IPS-18a (cell line): Measurements from ENCODE around the gene PDE6B.

ENCODE experiments used
- H3K27ac ChIP-seq: one replicate; pipeline ENCODE4 v1.5.1; 2013; ENCODE audit warnings: low read length
- H3K27me3 ChIP-seq: one replicate; pipeline ENCODE4 v1.6.1; 2013; ENCODE audit warnings: mild to moderate bottlenecking, low read length; ENCODE audit not compliant: control insufficient read depth, insufficient read depth
- H3K36me3 ChIP-seq: one replicate; pipeline ENCODE4 v1.6.1; 2013; ENCODE audit warnings: low read depth, low read length; ENCODE audit not compliant: control insufficient read depth
- H3K4me1 ChIP-seq: one replicate; pipeline ENCODE4 v1.6.1; 2013; ENCODE audit warnings: low read depth, low read length; ENCODE audit not compliant: control insufficient read depth
- H3K4me3 ChIP-seq: one replicate; pipeline ENCODE4 v1.5.1; 2013; ENCODE audit warnings: low read length
- H3K9ac ChIP-seq: one replicate; pipeline ENCODE4 v1.6.1; 2013; ENCODE audit warnings: mild to moderate bottlenecking, low read length, moderate library complexity
- H3K9me3 ChIP-seq: one replicate; pipeline ENCODE4 v1.6.1; 2013; ENCODE audit warnings: low read depth, low read length; ENCODE audit not compliant: control insufficient read depth

The PDE6B gene

DNA sequence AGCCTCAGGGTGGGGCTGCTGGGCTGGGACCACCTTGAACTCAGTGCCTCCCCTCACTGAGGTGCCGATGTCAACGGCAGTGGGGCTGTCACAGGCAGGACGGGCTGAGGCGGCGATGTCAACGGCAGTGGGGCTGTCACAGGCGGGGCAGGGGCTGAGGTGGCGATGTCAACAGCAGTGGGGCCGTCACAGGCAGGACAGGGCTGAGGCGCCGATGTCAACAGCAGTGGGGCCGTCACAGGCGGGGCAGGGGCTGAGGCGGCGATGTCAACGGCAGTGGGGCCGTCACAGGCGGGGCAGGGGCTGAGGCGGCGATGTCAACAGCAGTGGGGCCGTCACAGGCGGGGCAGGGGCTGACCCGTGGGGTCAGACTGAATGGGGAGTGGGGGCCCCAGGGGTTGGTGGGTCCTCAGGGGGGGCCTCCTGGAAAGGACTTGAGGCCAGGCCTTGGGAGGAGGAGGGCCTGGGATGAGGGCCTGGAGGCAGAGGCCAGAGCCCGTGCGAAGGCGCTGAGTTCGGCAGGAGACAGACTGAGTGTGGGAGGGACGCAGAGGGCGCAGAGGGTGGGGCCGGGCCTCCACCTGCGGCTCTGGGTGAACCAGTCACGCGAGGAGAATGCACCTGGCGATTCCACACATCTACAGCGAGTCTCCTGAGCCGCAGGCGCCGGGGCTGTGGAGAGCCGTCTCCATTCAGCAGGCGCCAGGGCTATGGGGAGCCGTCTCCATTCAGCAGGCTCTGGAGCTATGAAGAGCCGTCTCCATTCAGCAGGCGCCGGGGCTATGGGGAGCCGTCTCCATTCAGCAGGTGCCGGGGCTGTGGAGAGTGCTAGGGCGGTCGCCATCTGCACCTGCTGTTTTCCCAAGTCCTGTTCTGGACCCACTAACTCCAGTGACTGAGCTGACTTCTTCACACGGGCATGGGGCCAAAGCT lies 25.8 kb downstream of the PDE6B start:
- H3K27ac ChIP-seq, result no peak overlapping the region
- H3K27me3 ChIP-seq, result no peaks in the 10 kb centered on the region
- peaks cover 3% of the 10 kb centered on the region for H3K4me1 ChIP-seq
- H3K9me3 ChIP-seq, result no peaks in the 10 kb centered on the region
- H3K36me3 ChIP-seq, result no peaks in the 10 kb centered on the region
- H3K9ac ChIP-seq, result no peak overlapping the region
- no peak overlapping the region for H3K4me3 ChIP-seq

DNA sequence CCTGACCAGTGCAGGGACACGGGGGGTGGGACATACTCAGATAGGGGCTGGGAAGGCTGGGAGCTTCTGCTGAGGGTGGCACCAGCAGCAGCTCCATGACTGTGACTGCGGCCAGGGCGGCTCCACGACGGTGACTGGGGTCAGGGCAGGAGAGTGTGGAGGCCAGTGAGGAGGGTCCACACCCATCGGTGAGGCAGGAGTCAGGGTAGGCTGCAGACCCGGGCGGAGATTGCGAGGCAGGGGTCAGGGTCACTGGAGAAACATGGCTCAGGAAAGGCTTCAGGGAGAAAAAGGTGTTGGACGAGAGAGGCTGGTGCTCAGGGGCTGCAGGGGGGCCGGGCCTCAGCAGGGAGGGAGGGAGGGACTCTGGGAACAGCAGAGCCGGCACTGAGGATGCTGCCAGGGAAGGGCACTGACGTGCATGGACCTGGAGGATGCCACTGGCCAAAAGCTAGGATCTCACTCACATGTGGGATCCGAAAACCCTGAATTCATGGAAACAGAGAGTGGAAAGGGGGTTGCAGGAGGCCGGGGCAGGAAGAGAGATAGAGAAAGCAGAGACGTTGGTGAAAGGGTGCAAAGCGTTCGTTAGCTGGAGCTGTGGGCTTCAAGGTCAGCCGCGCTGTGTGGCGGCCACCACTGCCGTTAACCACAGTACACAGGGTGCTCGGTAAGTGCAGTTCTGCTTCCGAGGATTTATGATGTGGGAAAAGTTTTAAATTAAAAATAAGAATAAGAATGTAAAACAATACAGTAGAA lies 26.7 kb downstream of the PDE6B start:
- no peaks in the 10 kb centered on the region for H3K9me3 ChIP-seq

GRCh38 chr4:653080-653821 lies 27.9 kb downstream of the PDE6B start:
- Histone ChIP-seq H3K27ac (no peak overlapping the region), H3K4me1 (peaks cover 3% of the 10 kb centered on the region), H3K9me3 (no peaks in the 10 kb centered on the region), H3K9ac (no peak overlapping the region), H3K4me3 (no peak overlapping the region), H3K27me3 (no peaks in the 10 kb centered on the region), H3K36me3 (no peaks in the 10 kb centered on the region)

More for the DNA sequence above, 26.7 kb downstream of the PDE6B start:
- no peak overlapping the region for H3K27ac ChIP-seq
- peaks cover 3% of the 10 kb centered on the region for H3K4me1 ChIP-seq
- no peak overlapping the region for H3K4me3 ChIP-seq
- H3K36me3 ChIP-seq, result no peaks in the 10 kb centered on the region
- no peaks in the 10 kb centered on the region for H3K27me3 ChIP-seq
- H3K9ac ChIP-seq, result no peak overlapping the region

- no peaks in the 10 kb centered on the region for H3K36me3 ChIP-seq
- H3K9me3 ChIP-seq, result no peaks in the 10 kb centered on the region
- no peak overlapping the region for H3K9ac ChIP-seq
- H3K27me3 ChIP-seq, result no peaks in the 10 kb centered on the region
- no peaks in the 10 kb centered on the region for H3K4me1 ChIP-seq
- H3K4me3 ChIP-seq, result no peak overlapping the region
- no peak overlapping the region for H3K27ac ChIP-seq
These were observed 28.6 kb downstream of the PDE6B start for GRCh38 chr4:653831-654502.

DNA sequence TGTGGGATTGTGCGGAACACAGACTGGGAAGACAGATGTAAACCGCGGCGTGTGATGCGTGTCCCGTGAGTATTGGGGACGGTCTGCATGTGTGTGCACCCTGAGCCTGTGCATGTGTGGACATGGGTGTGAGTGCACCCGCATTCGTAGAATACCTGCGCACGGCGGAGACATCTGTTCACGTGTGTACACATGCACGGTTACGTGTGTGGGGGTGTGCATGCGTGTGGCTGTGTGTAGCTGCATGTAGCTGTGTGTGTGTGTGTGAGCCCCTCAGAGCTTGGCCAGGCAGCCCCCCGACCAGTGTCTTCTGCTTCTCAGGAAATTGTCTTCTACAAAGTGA lies 29.1 kb downstream of the PDE6B start:
- Histone ChIP-seq H3K9ac (no peak overlapping the region), H3K4me1 (no peaks in the 10 kb centered on the region), H3K4me3 (no peak overlapping the region), H3K9me3 (no peaks in the 10 kb centered on the region), H3K36me3 (no peaks in the 10 kb centered on the region), H3K27ac (no peak overlapping the region), H3K27me3 (no peaks in the 10 kb centered on the region)

DNA sequence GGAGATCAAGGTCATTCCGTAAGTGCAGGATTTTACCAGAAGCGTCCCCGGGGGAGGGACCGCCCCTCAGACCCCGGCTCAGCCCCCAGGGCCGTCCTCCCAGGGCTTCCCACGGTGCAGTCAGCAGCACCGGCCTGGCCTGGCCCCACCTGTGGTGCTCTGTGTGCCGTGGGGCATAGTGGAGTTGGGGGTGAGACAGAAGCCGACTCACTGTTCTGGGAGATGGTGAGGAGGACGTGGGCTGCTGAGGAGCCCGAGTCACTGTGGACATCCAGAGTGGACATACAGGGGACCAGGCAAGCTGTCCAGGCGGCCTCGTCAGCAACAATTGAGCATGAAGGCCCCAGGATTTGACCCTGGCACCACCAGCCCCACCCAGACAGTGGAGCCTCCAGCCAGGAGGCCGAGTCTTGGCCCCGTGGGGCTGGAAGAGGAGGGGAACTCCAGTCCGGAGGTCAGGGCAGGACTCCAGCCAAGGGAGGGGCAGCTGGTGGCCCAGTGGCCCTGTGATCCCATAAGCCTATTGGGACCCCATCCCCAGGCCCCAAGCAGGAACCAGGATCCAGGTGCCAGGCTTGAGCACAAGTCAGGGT lies 29.6 kb downstream of the PDE6B start:
- Histone ChIP-seq H3K4me1 (no peaks in the 10 kb centered on the region), H3K9me3 (no peaks in the 10 kb centered on the region), H3K27ac (no peak overlapping the region), H3K9ac (no peak overlapping the region), H3K27me3 (no peaks in the 10 kb centered on the region), H3K36me3 (no peaks in the 10 kb centered on the region), H3K4me3 (no peak overlapping the region)

DNA sequence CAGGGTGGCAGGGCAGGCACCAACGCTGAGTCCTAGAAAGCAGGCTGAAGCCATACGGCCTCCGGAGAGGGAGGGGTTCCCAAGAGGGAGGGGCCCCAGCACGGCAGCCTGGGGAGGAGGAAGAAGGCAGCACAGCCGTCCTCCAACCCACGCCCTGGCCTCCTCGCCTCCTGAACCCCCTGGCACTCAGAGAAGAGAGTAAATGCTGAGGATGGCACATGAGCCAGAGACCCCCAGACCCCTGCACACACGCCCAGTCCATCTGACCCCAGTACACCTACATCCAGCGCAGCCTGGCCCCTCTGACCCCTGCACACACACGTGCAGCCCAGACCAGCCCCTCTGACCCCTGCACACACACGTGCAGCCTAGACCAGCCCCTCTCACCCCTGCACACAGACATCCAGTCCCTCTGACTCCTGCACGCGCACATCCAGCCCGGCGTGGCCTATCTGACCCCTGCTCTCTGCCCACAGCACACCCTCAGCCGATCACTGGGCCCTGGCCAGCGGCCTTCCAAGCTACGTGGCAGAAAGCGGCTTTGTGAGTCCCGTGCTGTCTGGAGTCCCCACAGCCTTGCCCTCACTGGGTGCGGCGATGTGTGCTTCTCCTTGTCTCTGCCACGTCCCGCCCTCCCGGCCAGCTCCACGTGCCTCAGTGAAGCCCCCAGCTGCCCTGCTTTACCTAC lies 30.2 kb downstream of the PDE6B start:
- Histone ChIP-seq H3K4me1 (no peaks in the 10 kb centered on the region), H3K27ac (no peak overlapping the region), H3K9me3 (no peaks in the 10 kb centered on the region), H3K4me3 (no peak overlapping the region), H3K9ac (no peak overlapping the region), H3K27me3 (no peaks in the 10 kb centered on the region), H3K36me3 (no peaks in the 10 kb centered on the region)

DNA sequence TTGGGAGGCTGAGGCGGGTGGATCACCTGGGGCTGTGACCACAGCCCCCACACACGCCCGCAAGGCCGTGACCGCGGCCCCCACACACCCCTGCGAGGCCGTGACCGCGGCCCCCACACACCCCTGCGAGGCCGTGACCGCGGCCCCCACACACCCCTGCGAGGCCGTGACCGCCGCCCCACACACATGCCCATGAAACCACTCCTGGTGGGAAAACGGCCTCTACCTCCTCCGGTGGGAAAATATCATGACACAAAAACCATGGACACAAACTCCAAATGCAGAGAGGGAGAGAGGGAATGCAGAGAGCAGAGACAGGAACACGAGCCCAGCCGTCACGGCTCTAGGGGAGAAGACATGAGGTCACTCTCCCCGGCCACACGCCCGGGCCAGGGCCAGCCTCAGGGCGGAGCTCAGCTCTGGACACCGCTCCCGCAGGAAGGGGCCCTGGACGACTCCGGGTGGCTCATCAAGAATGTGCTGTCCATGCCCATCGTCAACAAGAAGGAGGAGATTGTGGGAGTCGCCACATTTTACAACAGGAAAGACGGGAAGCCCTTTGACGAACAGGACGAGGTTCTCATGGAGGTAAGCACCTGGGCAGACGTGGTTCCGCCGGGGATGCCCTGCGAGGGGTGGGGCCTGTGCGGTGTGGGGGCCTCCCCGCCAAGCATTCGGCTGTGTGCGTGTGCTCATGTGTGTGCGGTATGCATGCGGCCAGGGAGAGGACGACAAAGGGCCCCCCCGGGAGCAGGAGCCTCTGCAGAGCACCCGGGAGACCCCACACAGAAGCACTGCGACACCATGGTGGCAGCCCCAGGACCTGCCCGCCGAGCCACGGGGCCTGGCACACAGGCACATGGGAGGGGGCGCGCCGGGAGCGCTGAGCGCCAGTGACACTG lies 31.3 kb downstream of the PDE6B start:
- Histone ChIP-seq H3K9ac (no peak overlapping the region), H3K9me3 (no peaks in the 10 kb centered on the region), H3K4me3 (no peak overlapping the region), H3K27ac (no peak overlapping the region), H3K27me3 (no peaks in the 10 kb centered on the region), H3K4me1 (no peaks in the 10 kb centered on the region), H3K36me3 (no peaks in the 10 kb centered on the region)

DNA sequence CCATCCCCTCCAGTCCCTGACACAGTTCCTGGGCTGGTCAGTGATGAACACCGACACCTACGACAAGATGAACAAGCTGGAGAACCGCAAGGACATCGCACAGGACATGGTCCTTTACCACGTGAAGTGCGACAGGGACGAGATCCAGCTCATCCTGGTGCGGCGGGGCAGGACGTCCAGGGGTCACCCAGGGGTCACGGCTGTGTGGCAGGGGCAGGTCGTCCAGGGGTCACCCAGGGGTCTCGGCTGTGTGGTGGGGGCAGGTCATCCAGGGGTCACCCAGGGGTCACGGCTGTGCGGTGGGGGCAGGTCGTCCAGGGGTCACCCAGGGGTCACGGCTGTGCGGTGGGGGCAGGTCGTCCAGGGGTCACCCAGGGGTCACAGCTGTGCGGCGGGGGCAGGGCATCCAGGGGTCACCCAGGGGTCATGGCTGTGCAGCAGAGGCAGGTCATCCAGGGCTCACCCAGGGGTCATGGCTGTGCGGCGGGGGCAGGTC lies 32.0 kb downstream of the PDE6B start:
- H3K4me3 ChIP-seq, result no peak overlapping the region
- no peak overlapping the region for H3K27ac ChIP-seq
- H3K27me3 ChIP-seq, result no peaks in the 10 kb centered on the region
- no peaks in the 10 kb centered on the region for H3K36me3 ChIP-seq
- no peaks in the 10 kb centered on the region for H3K9me3 ChIP-seq
- H3K9ac ChIP-seq, result no peak overlapping the region
- H3K4me1 ChIP-seq, result no peaks in the 10 kb centered on the region
